Coronary artery (tissue), 2 donors: ENCODE measurements around the gene ELOVL5.

Experiments used
- DNase-seq: peaks from one replicate; pipeline ENCODE4 v3.0.0-alpha.2; 2017; ENCODE audit warnings: low spot score
- H3K27ac ChIP-seq, 2 donors: fragments of 200-600 bp; sonication (generic); one replicate each; pipeline ENCODE4 v1.5.1; 2016 to 2019
- H3K4me3 ChIP-seq: fragments of 200-600 bp; sonication (generic); 2 replicates; pipeline ENCODE4 v1.5.1; 2016; ENCODE audit warnings: mild to moderate bottlenecking, moderate library complexity
- TF ChIP-seq, protein P1 (sequence below): fragments of 200-600 bp; sonication (generic); IDR thresholded peaks from one replicate; pipeline ENCODE4 v1.5.1; 2019; ENCODE audit warnings: antibody characterized with exemption

The ELOVL5 gene

DNA sequence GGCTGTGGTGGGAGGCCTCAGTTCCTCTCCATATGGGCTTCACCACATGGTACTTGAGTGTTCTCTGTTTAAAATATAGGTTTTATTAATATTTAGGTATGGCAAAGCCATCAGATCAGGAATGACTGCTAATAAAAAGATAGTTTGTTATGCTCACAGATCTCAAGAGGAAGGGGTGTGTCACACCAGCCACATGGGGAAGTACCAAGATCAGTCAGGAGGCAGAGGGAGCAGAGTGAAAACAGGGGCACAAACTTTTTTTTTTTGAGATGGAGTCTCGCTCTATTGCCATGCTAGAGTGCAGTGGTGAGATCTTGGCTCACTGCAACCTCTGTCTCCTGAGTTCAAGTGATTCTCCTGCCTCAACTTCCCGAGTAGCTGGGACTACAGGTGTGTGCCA lies 108.0 kb downstream of the ELOVL5 start:
- TF ChIP-seq, protein P1, sequence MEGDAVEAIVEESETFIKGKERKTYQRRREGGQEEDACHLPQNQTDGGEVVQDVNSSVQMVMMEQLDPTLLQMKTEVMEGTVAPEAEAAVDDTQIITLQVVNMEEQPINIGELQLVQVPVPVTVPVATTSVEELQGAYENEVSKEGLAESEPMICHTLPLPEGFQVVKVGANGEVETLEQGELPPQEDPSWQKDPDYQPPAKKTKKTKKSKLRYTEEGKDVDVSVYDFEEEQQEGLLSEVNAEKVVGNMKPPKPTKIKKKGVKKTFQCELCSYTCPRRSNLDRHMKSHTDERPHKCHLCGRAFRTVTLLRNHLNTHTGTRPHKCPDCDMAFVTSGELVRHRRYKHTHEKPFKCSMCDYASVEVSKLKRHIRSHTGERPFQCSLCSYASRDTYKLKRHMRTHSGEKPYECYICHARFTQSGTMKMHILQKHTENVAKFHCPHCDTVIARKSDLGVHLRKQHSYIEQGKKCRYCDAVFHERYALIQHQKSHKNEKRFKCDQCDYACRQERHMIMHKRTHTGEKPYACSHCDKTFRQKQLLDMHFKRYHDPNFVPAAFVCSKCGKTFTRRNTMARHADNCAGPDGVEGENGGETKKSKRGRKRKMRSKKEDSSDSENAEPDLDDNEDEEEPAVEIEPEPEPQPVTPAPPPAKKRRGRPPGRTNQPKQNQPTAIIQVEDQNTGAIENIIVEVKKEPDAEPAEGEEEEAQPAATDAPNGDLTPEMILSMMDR, result no peak
- Histone ChIP-seq H3K4me3 (no peak overlapping the region), H3K27ac (no peak overlapping the region)
- DNase-seq, result no peak

GRCh38 chr6:53240139-53240538 lies 108.6 kb downstream of the ELOVL5 start:
- no peak for DNase-seq
- Histone ChIP-seq H3K4me3 (no peak overlapping the region), H3K27ac (no peak overlapping the region)
- TF ChIP-seq, protein P1, result no peak

- H3K27ac ChIP-seq, result no peak overlapping the region
- H3K4me3 ChIP-seq, result no peak overlapping the region
- TF ChIP-seq, protein P1, result no peak
- DNase-seq, result no peak
Measured at GRCh38 chr6:53239526-53239925, 109.2 kb downstream of the ELOVL5 start.

GRCh38 chr6:53238311-53238710 lies 110.4 kb downstream of the ELOVL5 start:
- TF ChIP-seq, protein P1, result no peak
- Histone ChIP-seq H3K4me3 (no peak overlapping the region), H3K27ac (no peak overlapping the region)
- DNase-seq, result no peak

- TF ChIP-seq, protein P1, result no peak
- no peak overlapping the region for H3K27ac ChIP-seq
- H3K4me3 ChIP-seq, result no peak overlapping the region
- no peak for DNase-seq
Measured at GRCh38 chr6:53236241-53236640, 112.5 kb downstream of the ELOVL5 start.

GRCh38 chr6:53235508-53235907 lies 113.2 kb downstream of the ELOVL5 start:
- no peak for DNase-seq
- no peak overlapping the region for H3K4me3 ChIP-seq
- TF ChIP-seq, protein P1, result no peak
- no peak overlapping the region for H3K27ac ChIP-seq

DNA sequence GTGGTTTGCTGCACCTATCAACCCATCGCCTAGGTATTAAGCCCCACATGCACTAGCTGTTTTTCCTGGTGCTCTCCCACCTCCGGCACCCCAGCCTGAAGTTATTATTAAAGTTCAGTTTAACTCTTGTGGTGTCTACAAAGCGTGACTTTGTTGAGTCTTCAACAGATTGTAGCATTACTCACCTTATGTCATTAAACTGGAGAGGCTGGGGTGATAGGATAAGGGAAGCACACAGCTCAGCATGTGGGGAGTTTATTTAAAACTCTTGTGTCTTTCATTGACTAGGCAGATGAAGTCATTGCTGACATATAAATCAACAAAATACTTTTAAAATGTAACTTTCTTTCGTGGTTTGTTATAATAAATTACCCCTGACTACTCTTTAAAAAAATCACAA lies 115.4 kb downstream of the ELOVL5 start:
- DNase-seq, result no peak
- no peak overlapping the region for H3K27ac ChIP-seq
- no peak overlapping the region for H3K4me3 ChIP-seq
- TF ChIP-seq, protein P1, result no peak
